PC-3 (cell line): ENCODE measurements around the gene UACA. TPM values are rescaled to one million over a fixed set of nuclear protein-coding genes. Genes with fewer than 3 reads are reported as not detected.

ENCODE experiments used
- ATAC-seq: fragments of 200-7000 bp; cut with Tn5 transposase; 2 replicates; pipeline ENCODE4 v1.9.1; 2020; ENCODE audit warnings: mild to moderate bottlenecking, moderate library complexity
- BruUV-seq: library from RNA; stranded (reverse); fragments of 400-500 nt; replicated peaks from 2 replicates; lab custom pipeline; 2021; lab: Mats Ljungman, UMichigan
- CTCF ChIA-PET: fragments of 300-600 bp; sonication (Branson Sonifier 250); formaldehyde crosslinking; loops from one replicate; lab custom pipeline; 2022; ENCODE audit warnings: antibody characterized with exemption; lab: Charles Lee
- POLR2A ChIA-PET: fragments of 300-600 bp; sonication (Branson Sonifier 250); formaldehyde crosslinking; loops from one replicate; lab custom pipeline; 2022; ENCODE audit warnings: antibody characterized with exemption; ENCODE audit not compliant: unreplicated experiment; lab: Charles Lee
- DNase-seq: peaks from one replicate; pipeline ENCODE4 v3.0.0-alpha.2; 2015
- H2AFZ ChIP-seq: fragments of 300-600 bp; sonication (generic); 2 replicates; pipeline ENCODE4 v1.6.0; 2016; ENCODE audit warnings: antibody characterized with exemption, low read length
- H3F3A ChIP-seq: fragments of 300-600 bp; sonication (generic); one replicate; pipeline ENCODE4 v1.6.0; 2017; ENCODE audit warnings: antibody characterized with exemption, low read length, control low read depth, mild to moderate bottlenecking; ENCODE audit not compliant: unreplicated experiment
- H3K27ac ChIP-seq: fragments of 300-600 bp; sonication (generic); 2 replicates; pipeline ENCODE4 v1.5.1; 2016; ENCODE audit warnings: mild to moderate bottlenecking, low read length
- H3K27me3 ChIP-seq: fragments of 300-600 bp; sonication (generic); 2 replicates; pipeline ENCODE4 v1.6.1; 2016; ENCODE audit warnings: low read length, mixed read lengths
- H3K36me3 ChIP-seq: fragments of 300-600 bp; sonication (generic); 2 replicates; pipeline ENCODE4 v1.6.1; 2016; ENCODE audit warnings: low read depth, mixed run types, low read length, mixed read lengths
- H3K4me1 ChIP-seq: fragments of 300-600 bp; sonication (generic); 2 replicates; pipeline ENCODE4 v1.5.1; 2016; ENCODE audit warnings: low read length; ENCODE audit not compliant: insufficient read depth
- H3K4me2 ChIP-seq: fragments of 300-600 bp; sonication (generic); 2 replicates; pipeline ENCODE4 v1.6.0; 2016; ENCODE audit warnings: low read length
- H3K4me3 ChIP-seq: fragments of 300-600 bp; sonication (generic); 2 replicates; pipeline ENCODE4 v1.5.1; 2016; ENCODE audit warnings: mild to moderate bottlenecking, low read length, mixed read lengths
- H3K79me2 ChIP-seq: fragments of 300-600 bp; sonication (generic); 2 replicates; pipeline ENCODE4 v1.6.1; 2017; ENCODE audit warnings: low read length, mixed read lengths
- H3K9ac ChIP-seq: fragments of 300-600 bp; sonication (generic); 2 replicates; pipeline ENCODE4 v1.6.0; 2016; ENCODE audit warnings: mild to moderate bottlenecking, low read length
- H3K9me2 ChIP-seq: fragments of 300-600 bp; sonication (generic); replicated peaks from 2 replicates; pipeline ENCODE4 v1.6.1; 2016; ENCODE audit warnings: mixed run types, low read length, mixed read lengths
- H3K9me3 ChIP-seq: fragments of 300-600 bp; sonication (generic); 2 replicates; pipeline ENCODE4 v1.6.1; 2016; ENCODE audit warnings: low read length, mixed read lengths
- H4K20me1 ChIP-seq: fragments of 300-600 bp; sonication (generic); 2 replicates; pipeline ENCODE4 v1.6.1; 2016; ENCODE audit warnings: low read length, mixed read lengths
- CTCF ChIP-seq: fragments of 300-600 bp; sonication (generic); conservative IDR thresholded peaks from 2 replicates; pipeline ENCODE4 v1.5.1; 2017; ENCODE audit warnings: antibody characterized with exemption, low read depth, mild to moderate bottlenecking, low read length
- EZH2 ChIP-seq: fragments of 300-600 bp; sonication (generic); IDR thresholded peaks from one replicate; pipeline ENCODE4 v1.6.1; 2017; ENCODE audit warnings: antibody characterized with exemption, mild to moderate bottlenecking, low read length; ENCODE audit not compliant: unreplicated experiment
- EZH2phosphoT487 ChIP-seq: fragments of 300-600 bp; sonication (generic); IDR thresholded peaks from 2 replicates; pipeline ENCODE4 v1.6.1; 2018; ENCODE audit warnings: mild to moderate bottlenecking, antibody characterized with exemption, low read length, borderline replicate concordance
- intact Hi-C: fragments of 100-400 bp; cut with micrococcal nuclease; formaldehyde crosslinking; loops from 2 replicates; pipeline ENCODE4 v1.9.0; 2023
- total RNA-seq: library from RNA; depleted of rRNA; stranded (reverse); fragments of >200 nt; gene quantifications from 2 replicates; pipeline ENCODE4 v1.2.3, GENCODE V29; 2014

The UACA gene
- total RNA-seq, 1 experiment from 2014 or later: 21.7 TPM

DNA sequence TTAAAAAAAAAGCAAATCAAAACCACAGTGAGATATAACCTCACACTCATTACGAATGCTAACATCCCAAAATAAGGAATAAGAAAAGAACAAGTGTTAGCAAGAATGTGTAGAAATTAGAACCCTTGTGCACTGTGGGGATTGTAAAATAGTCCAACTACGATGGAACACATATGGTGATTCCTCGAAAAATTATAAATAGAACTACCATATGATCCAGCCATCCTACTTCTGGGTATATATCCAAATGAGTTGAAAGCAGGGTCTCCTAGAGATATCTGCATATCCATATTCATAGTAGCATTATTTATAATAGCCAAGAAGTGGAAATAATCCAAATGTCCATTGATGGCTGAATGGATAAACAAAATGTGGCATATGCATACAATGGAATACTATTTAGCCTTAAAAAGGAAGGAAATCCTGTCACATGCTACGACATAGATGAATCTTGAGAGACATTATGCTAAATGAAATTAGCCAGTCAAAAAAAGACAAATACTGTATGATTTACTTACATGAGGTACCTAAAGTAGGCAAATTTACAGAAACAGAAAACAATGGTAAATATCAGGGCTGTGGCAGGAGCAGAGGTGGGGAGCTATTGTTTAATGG, 55.6 kb downstream of the UACA start:
- Histone ChIP-seq H4K20me1 (no peaks in the 10 kb centered on the region), H3K9me2 (no peaks in the 10 kb centered on the region), H3K79me2 (peaks cover 79% of the 10 kb centered on the region), H3F3A (no peaks in the 10 kb centered on the region), H3K9ac (no peak overlapping the region), H3K9me3 (no peaks in the 10 kb centered on the region), H3K4me1 (peaks cover 15% of the 10 kb centered on the region), H3K36me3 (no peaks in the 10 kb centered on the region; the same call in 1 of the 2 replicates), H2AFZ (no peak overlapping the region), H3K27ac (no peak overlapping the region), H3K27me3 (no peaks in the 10 kb centered on the region), H3K4me2 (no peak overlapping the region), H3K4me3 (no peak overlapping the region)
- ChIA-PET CTCF (no interaction called here), POLR2A (no interaction called here)
- TF ChIP-seq EZH2phosphoT487: no peak
- TF ChIP-seq EZH2: no peak
- TF ChIP-seq CTCF: no peak
- intact Hi-C loops: no loop called here
- ATAC-seq (no peak), DNase-seq (no peak)
- no TSS peak for BruUV-seq

DNA sequence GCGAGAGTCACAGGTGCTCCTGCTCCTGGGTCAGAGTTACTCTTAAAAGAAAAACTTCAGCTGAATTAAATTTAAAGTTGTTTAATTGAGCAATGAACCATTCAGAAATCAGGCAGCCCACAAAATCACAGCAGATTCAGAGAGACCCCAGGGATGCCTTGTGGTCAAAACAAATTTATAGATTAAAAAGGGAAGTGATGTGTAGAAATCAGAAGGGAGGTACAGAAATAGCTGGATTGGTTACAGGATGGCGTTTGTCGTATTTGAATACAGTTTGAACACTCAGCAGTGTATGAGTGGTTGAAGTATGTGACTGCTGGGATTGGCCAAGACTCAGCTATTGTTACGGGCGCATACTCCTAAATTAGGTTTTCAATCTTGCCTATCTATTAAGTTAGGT, 58.6 kb downstream of the UACA start:
- Histone ChIP-seq H3K79me2 (peaks cover 65% of the 10 kb centered on the region), H4K20me1 (no peaks in the 10 kb centered on the region)

More for the DNA sequence above, 58.6 kb downstream of the UACA start:
- Histone ChIP-seq H2AFZ (no peak overlapping the region), H3K9ac (no peak overlapping the region), H3K4me3 (no peak overlapping the region), H3K36me3 (no peaks in the 10 kb centered on the region; the same call in 1 of the 2 replicates), H3K4me2 (no peak overlapping the region), H3K27me3 (no peaks in the 10 kb centered on the region), H3K9me3 (no peaks in the 10 kb centered on the region), H3K9me2 (no peaks in the 10 kb centered on the region), H3K4me1 (peaks cover 39% of the 10 kb centered on the region), H3K27ac (no peak overlapping the region), H3F3A (peaks cover 15% of the 10 kb centered on the region)
- TF ChIP-seq EZH2phosphoT487 (no peak), EZH2 (no peak), CTCF (no peak)
- no TSS peak for BruUV-seq
- ChIA-PET CTCF (interaction anchor here (0.7 kb wide), 1 partner anchor 19 kb away, joined by 3 read pairs; no protein-coding TSS in a partner anchor), POLR2A (no interaction called here)
- intact Hi-C loops: no loop called here
- DNase-seq: no peak
- no peak for ATAC-seq
